Endothelial cell of umbilical vein (primary cell): ENCODE measurements around the gene RAB20. TPM values are rescaled to one million over a fixed set of nuclear protein-coding genes. Genes with fewer than 3 reads are reported as not detected.

ENCODE experiments used
- BruUV-seq: library from RNA; stranded (reverse); fragments of 400-500 nt; replicated peaks from 2 replicates; lab custom pipeline; 2021; lab: Mats Ljungman, UMichigan
- CTCF ChIA-PET: fragments of 300-600, 350-600 bp; sonication (Branson Sonifier 250); formaldehyde crosslinking; loops from one replicate; lab custom pipeline; 2021; ENCODE audit warnings: antibody characterized with exemption, inconsistent platforms; lab: Charles Lee
- POLR2A ChIA-PET: fragments of 300-600, 350-600 bp; sonication (Branson Sonifier 250); formaldehyde crosslinking; loops from one replicate; lab custom pipeline; 2021; ENCODE audit warnings: antibody characterized with exemption, inconsistent platforms; lab: Charles Lee
- DNase-seq: peaks from one replicate; pipeline ENCODE4 v3.0.0-alpha.2; 2011; ENCODE audit warnings: low read depth, low spot score
- FAIRE-seq: peaks from 2 replicates; lab custom pipeline; 2011; peaks lifted over from hg19 to GRCh38; lab: Jason Lieb, UNC
- H2AFZ ChIP-seq: 2 replicates; pipeline ENCODE4 v1.6.0; 2012; ENCODE audit warnings: low read depth, low read length, control low read depth, inconsistent platforms
- H3K27ac ChIP-seq: 2 replicates; pipeline ENCODE4 v1.5.1; 2011; ENCODE audit warnings: low read depth, mild to moderate bottlenecking, control low read depth, low read length, moderate library complexity; ENCODE audit not compliant: insufficient read depth
- H3K27me3 ChIP-seq, 2 experiments: 2 replicates each; pipeline versions ENCODE4 v1.6.0 to v1.6.1; 2011; ENCODE audit warnings: low read length in 2 of 2, mixed read lengths in 1 of 2; ENCODE audit not compliant: control insufficient read depth in 2 of 2, insufficient read depth in 2 of 2
- H3K36me3 ChIP-seq, 2 experiments: 2 replicates in 1 of 2; 3 replicates in 1 of 2; pipeline ENCODE4 v1.5.1; 2011; ENCODE audit warnings: low read length in 2 of 2, mild to moderate bottlenecking in 1 of 2, moderate library complexity in 1 of 2; ENCODE audit not compliant: control insufficient read depth in 2 of 2, insufficient read depth in 2 of 2; ENCODE audit errors: extremely low read depth in 1 of 2
- H3K4me1 ChIP-seq: 3 replicates; pipeline ENCODE4 v1.5.1; 2011; ENCODE audit warnings: mild to moderate bottlenecking, low read length; ENCODE audit not compliant: control insufficient read depth, insufficient read depth; ENCODE audit errors: extremely low read depth
- H3K4me2 ChIP-seq: 2 replicates; pipeline ENCODE4 v1.6.1; 2011; ENCODE audit warnings: low read length, control low read depth, mixed read lengths; ENCODE audit not compliant: insufficient read depth
- H3K4me3 ChIP-seq, 3 experiments: fragments of 200-600 bp in 1 of 3; sonication (generic), shearing (Covaris generic) in 1 of 3; replicated peaks in 1 of 3; 2 replicates each; pipeline ENCODE4 v1.5.1; 2011 to 2016; ENCODE audit warnings: control low read depth in 3 of 3, low read length in 3 of 3, mild to moderate bottlenecking in 2 of 3, inconsistent platforms in 1 of 3, low read depth in 1 of 3, moderate library complexity in 1 of 3; ENCODE audit not compliant: insufficient read depth in 1 of 3
- H3K79me2 ChIP-seq: 2 replicates; pipeline ENCODE4 v1.6.0; 2012; ENCODE audit warnings: low read length, inconsistent platforms; ENCODE audit not compliant: control insufficient read depth, insufficient read depth
- H3K9ac ChIP-seq: replicated peaks from 2 replicates; pipeline ENCODE3; 2011; ENCODE audit warnings: low read length, control low read depth; ENCODE audit not compliant: insufficient read depth; ENCODE audit errors: extremely low read depth
- H3K9me1 ChIP-seq: replicated peaks from 3 replicates; pipeline ENCODE4 v1.6.0; 2011; ENCODE audit warnings: mild to moderate bottlenecking, low read length; ENCODE audit not compliant: control insufficient read depth, insufficient read depth; ENCODE audit errors: extremely low read depth
- H3K9me3 ChIP-seq: replicated peaks from 2 replicates; pipeline ENCODE4 v1.5.1; 2012; ENCODE audit warnings: low read length, inconsistent platforms; ENCODE audit not compliant: control insufficient read depth, insufficient read depth
- H4K20me1 ChIP-seq: replicated peaks from 2 replicates; pipeline ENCODE3; 2011; ENCODE audit warnings: mild to moderate bottlenecking, low read length; ENCODE audit not compliant: control insufficient read depth, insufficient read depth; ENCODE audit errors: extremely low read depth
- CTCF ChIP-seq, 2 donors: IDR thresholded peaks; 1 replicate in 1 of 2; 2 replicates in 1 of 2; pipeline ENCODE4 v1.5.1; 2011; ENCODE audit warnings: low read length in 2 of 2, mild to moderate bottlenecking in 2 of 2, moderate library complexity in 2 of 2, control low read depth in 1 of 2, inconsistent platforms in 1 of 2, low read depth in 1 of 2; ENCODE audit not compliant: insufficient read depth in 1 of 2; ENCODE audit errors: extremely low read depth in 1 of 2
- EZH2 ChIP-seq: IDR thresholded peaks from 2 replicates; pipeline ENCODE4 v1.6.1; 2012; ENCODE audit warnings: borderline replicate concordance, low read depth, mild to moderate bottlenecking, moderate library complexity, low read length, inconsistent platforms; ENCODE audit not compliant: severe bottlenecking
- FOS ChIP-seq: IDR thresholded peaks from 2 replicates; pipeline ENCODE4 v1.6.1; 2011; ENCODE audit warnings: mild to moderate bottlenecking, low read length, moderate library complexity, borderline replicate concordance; ENCODE audit not compliant: insufficient read depth
- JUN ChIP-seq: IDR thresholded peaks from 2 replicates; pipeline ENCODE4 v1.6.1; 2011; ENCODE audit warnings: borderline replicate concordance, low read depth; ENCODE audit not compliant: insufficient read length, insufficient read depth
- POLR2AphosphoS5 ChIP-seq: IDR thresholded peaks from 2 replicates; pipeline ENCODE4 v1.6.1; 2012; ENCODE audit warnings: low read depth, mild to moderate bottlenecking, control low read depth, low read length, moderate library complexity; ENCODE audit not compliant: insufficient read depth
- dilution Hi-C: fragments of 300-500 bp; cut with MboI; formaldehyde crosslinking; loops from one replicate; pipeline ENCODE4 v1.15.0; 2019; ENCODE audit warnings: low sequenced_read_pairs; ENCODE audit not compliant: extremely low pct_ligation_motif_present
- intact Hi-C: fragments of 100-400 bp; cut with micrococcal nuclease; formaldehyde crosslinking; loops from one replicate; pipeline ENCODE4 v1.10.0; 2022
- polyA plus RNA-seq, 4 experiments: library from polyadenylated mRNA; depleted of rRNA in 3 of 4; stranded (reverse) in 3 of 4; unstranded in 1 of 4; fragments of >200 nt; gene quantifications; 2 replicates each; pipeline versions ENCODE4 v1.2.1 to v1.2.3, GENCODE V29; 2011 to 2012; ENCODE audit warnings: missing spikeins in 1 of 4
- total RNA-seq: library from RNA; stranded (reverse); gene quantifications from 2 replicates; pipeline ENCODE4 v1.2.3, GENCODE V29; 2021
- TF ChIP-seq, protein P1 (sequence below): IDR thresholded peaks from 2 replicates; pipeline ENCODE4 v1.6.1; 2011; ENCODE audit not compliant: insufficient read depth, insufficient read length

RAB20 gene
- total and polyA plus RNA-seq, 2 donors (not counting 3 experiments of a cell fraction or from before 2014, with no cell fraction given): 1.3 to 1.7 TPM

- DNase-seq (no peak), FAIRE-seq (no peak)
- H3K36me3 ChIP-seq: no peaks in the 10 kb centered on the region
- H3K9me1 ChIP-seq: no peaks in the 10 kb centered on the region
- H3K4me3 ChIP-seq: no peak overlapping the region
- no TSS peak for BruUV-seq
- no peaks in the 10 kb centered on the region for H3K79me2 ChIP-seq
- intact Hi-C loops: no loop called here
- TF ChIP-seq CTCF (IDR thresholded peaks at IDR 0.05; ENCODE audit: extremely low read depth in 1 of 2, insufficient read depth in 1 of 2, low read depth in 1 of 2, low read length in 2 of 2): no peak
- TF ChIP-seq, protein P1, sequence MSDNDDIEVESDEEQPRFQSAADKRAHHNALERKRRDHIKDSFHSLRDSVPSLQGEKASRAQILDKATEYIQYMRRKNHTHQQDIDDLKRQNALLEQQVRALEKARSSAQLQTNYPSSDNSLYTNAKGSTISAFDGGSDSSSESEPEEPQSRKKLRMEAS: no peak
- no peak for TF ChIP-seq JUN
- no peak for TF ChIP-seq FOS
- TF ChIP-seq POLR2AphosphoS5: no peak
- no peak for TF ChIP-seq EZH2
- ChIA-PET POLR2A (no interaction called here), CTCF (no interaction called here)
- no peak overlapping the region for H2AFZ ChIP-seq
- no peaks in the 10 kb centered on the region for H3K27me3 ChIP-seq
- H3K9ac ChIP-seq: no peak overlapping the region
- no peak overlapping the region for H3K27ac ChIP-seq
- H3K9me3 ChIP-seq: no peaks in the 10 kb centered on the region
- no peaks in the 10 kb centered on the region for H4K20me1 ChIP-seq
- H3K4me1 ChIP-seq: no peaks in the 10 kb centered on the region
- dilution Hi-C loops: no loop called here
- no peak overlapping the region for H3K4me2 ChIP-seq
Observed at GRCh38 chr13:110554946-110555345, 6.6 kb downstream of the RAB20 start.
